Activated naive CD4-positive, alpha-beta T cell treated with anti-CD3 and anti-CD28 coated beads, Interleukin-2, amount 50 U/mL, for 72 hours (primary cell): ENCODE results near the gene STKLD1. TPM values are rescaled to one million over a fixed set of nuclear protein-coding genes. Genes with fewer than 3 reads are reported as not detected.

Experiments
- ATAC-seq, 2 donors: fragments of 150-1000 bp; cut with Tn5 transposase; 2 replicates each; pipeline ENCODE4 v1.10.0; 2021; ENCODE audit warnings: mild to moderate bottlenecking in 2 of 2, moderate library complexity in 2 of 2
- DNase-seq, 2 donors: peaks; one replicate each; pipeline ENCODE4 v3.0.0; 2021 to 2022; ENCODE audit warnings: low spot score in 2 of 2
- H3K27ac Mint-ChIP-seq, 2 donors: one replicate each; pipeline ENCODE4 v1.8.0; 2022; ENCODE audit warnings: mild to moderate bottlenecking in 2 of 2, mixed read lengths in 2 of 2
- H3K36me3 Mint-ChIP-seq, 2 donors: one replicate each; pipeline ENCODE4 v1.8.0; 2022; ENCODE audit warnings: mixed read lengths in 2 of 2
- H3K9me3 Mint-ChIP-seq, 2 donors: one replicate each; pipeline ENCODE4 v1.8.0; 2022; ENCODE audit warnings: mixed read lengths in 2 of 2
- total RNA-seq, 2 donors: library from RNA; stranded (reverse); gene quantifications; one replicate each; pipeline ENCODE4 v1.2.3, GENCODE V29; 2022

Gene STKLD1
- total RNA-seq, 2 donors from 2014 or later = 1.1 TPM; not detected in 1

- H3K36me3 Mint-ChIP-seq = peaks cover 5 to 15% of the 10 kb centered on the region in 2 donors
- peak overlapping the region in 1 of 2 donors; percentile 77 for H3K27ac Mint-ChIP-seq
Observed at GRCh38 chr9:133406480-133407307, 30.5 kb downstream of the STKLD1 start.

GRCh38 chr9:133408042-133408441 is 31.9 kb downstream of the STKLD1 start:
- no peaks in the 10 kb centered on the region for H3K9me3 Mint-ChIP-seq
- no peak for DNase-seq
- H3K27ac Mint-ChIP-seq = no peak overlapping the region
- H3K36me3 Mint-ChIP-seq = peaks cover 5 to 15% of the 10 kb centered on the region in 2 donors
- no peak for ATAC-seq

More at GRCh38 chr9:133406480-133407307, 30.5 kb downstream of the STKLD1 start:
- DNase-seq (peak; percentile 84 to 85), ATAC-seq (peak; percentile 92 to 96)
- H3K9me3 Mint-ChIP-seq = no peaks in the 10 kb centered on the region

- DNase-seq = no peak
- H3K27ac Mint-ChIP-seq = peak overlapping the region; percentile 10 to 98
- no peaks in the 10 kb centered on the region for H3K9me3 Mint-ChIP-seq
- H3K36me3 Mint-ChIP-seq = peaks cover 24 to 40% of the 10 kb centered on the region in 2 donors
- ATAC-seq = no peak
Observed at GRCh38 chr9:133415170-133415569, 39.0 kb downstream of the STKLD1 start.

- Mint-ChIP-seq H3K27ac (peak within 1 kb of the TSS; percentile 97 to 98), H3K36me3 (peaks cover 20 to 40% of the 10 kb centered on the region in 2 donors), H3K9me3 (no peaks in the 10 kb centered on the region)
- ATAC-seq = peak; percentile 84 to 92
- peak; percentile 86 to 93 for DNase-seq
Observed at GRCh38 chr9:133417541-133418461, 41.6 kb downstream of the STKLD1 start, which contains the start of gene REXO4. TSS of gene REXO4 (minus strand) at chr9:133418010. CDS start at chr9:133417844, 166 bp downstream.

- ATAC-seq (no peak), DNase-seq (no peak)
- Mint-ChIP-seq H3K36me3 (peaks cover 20 to 40% of the 10 kb centered on the region in 2 donors), H3K27ac (peak overlapping the region; percentile 90 to 98), H3K9me3 (no peaks in the 10 kb centered on the region)
Observed at GRCh38 chr9:133419005-133419404, 42.8 kb downstream of the STKLD1 start.

GRCh38 chr9:133420392-133420827 is 44.2 kb downstream of the STKLD1 start:
- Mint-ChIP-seq H3K27ac (no peak overlapping the region), H3K36me3 (peaks cover 20 to 30% of the 10 kb centered on the region in 2 donors), H3K9me3 (no peaks in the 10 kb centered on the region)
- ATAC-seq (no peak), DNase-seq (no peak)

- ATAC-seq = peak; percentile 35 to 66
- peak; percentile 30 to 62 for DNase-seq
- no peaks in the 10 kb centered on the region for H3K9me3 Mint-ChIP-seq
- peaks cover 15 to 17% of the 10 kb centered on the region in 2 donors for H3K36me3 Mint-ChIP-seq
- peak within 1 kb of the TSS; percentile 40 to 76 for H3K27ac Mint-ChIP-seq
Observed at GRCh38 chr9:133421615-133422542, 45.7 kb downstream of the STKLD1 start, which contains the start of gene ADAMTS13. TSS of gene ADAMTS13 (plus strand) at chr9:133422367. CDS start at chr9:133422444, 77 bp downstream.

GRCh38 chr9:133423216-133423615 is 47.0 kb downstream of the STKLD1 start:
- peaks cover 3% of the 10 kb centered on the region in 2 donors for H3K36me3 Mint-ChIP-seq
- H3K27ac Mint-ChIP-seq = peak overlapping the region in 1 of 2 donors; percentile 2
- no peak for ATAC-seq

GRCh38 chr9:133424187-133424586 is 48.0 kb downstream of the STKLD1 start:
- Mint-ChIP-seq H3K36me3 (no peaks in the 10 kb centered on the region), H3K9me3 (no peaks in the 10 kb centered on the region), H3K27ac (no peak overlapping the region)
- no peak for DNase-seq
- ATAC-seq = no peak

More at GRCh38 chr9:133423216-133423615, 47.0 kb downstream of the STKLD1 start:
- no peak for DNase-seq
- H3K9me3 Mint-ChIP-seq = no peaks in the 10 kb centered on the region

- Mint-ChIP-seq H3K27ac (no peak overlapping the region), H3K9me3 (no peaks in the 10 kb centered on the region), H3K36me3 (no peaks in the 10 kb centered on the region)
- ATAC-seq = no peak
- no peak for DNase-seq
Observed at GRCh38 chr9:133425049-133425632, 49.0 kb downstream of the STKLD1 start.

- Mint-ChIP-seq H3K27ac (no peak overlapping the region), H3K36me3 (no peaks in the 10 kb centered on the region), H3K9me3 (no peaks in the 10 kb centered on the region)
- ATAC-seq (no peak), DNase-seq (no peak)
Observed at GRCh38 chr9:133426011-133426410, 49.8 kb downstream of the STKLD1 start.

- ATAC-seq = no peak
Observed at GRCh38 chr9:133427658-133428348, 51.6 kb downstream of the STKLD1 start.

GRCh38 chr9:133428617-133429101 is 52.5 kb downstream of the STKLD1 start:
- DNase-seq (no peak), ATAC-seq (peak; percentile 24 to 54)
- H3K9me3 Mint-ChIP-seq = no peaks in the 10 kb centered on the region
- H3K36me3 Mint-ChIP-seq = no peaks in the 10 kb centered on the region
- H3K27ac Mint-ChIP-seq = no peak overlapping the region

More at GRCh38 chr9:133427658-133428348, 51.6 kb downstream of the STKLD1 start:
- Mint-ChIP-seq H3K9me3 (no peaks in the 10 kb centered on the region), H3K27ac (no peak overlapping the region), H3K36me3 (no peaks in the 10 kb centered on the region)
- DNase-seq = no peak

- H3K9me3 Mint-ChIP-seq = no peaks in the 10 kb centered on the region
- no peak for ATAC-seq
- H3K36me3 Mint-ChIP-seq = no peaks in the 10 kb centered on the region
- no peak for DNase-seq
- H3K27ac Mint-ChIP-seq = no peak overlapping the region
Observed at GRCh38 chr9:133429214-133429613, 53.0 kb downstream of the STKLD1 start.
